Measurements from ENCODE around the gene TASP1.
"Not testable (repeated sequence)": the region's sequence is repeated elsewhere in the genome, so short reads cannot be mapped to it uniquely, and the experiment has no call there.

Gene TASP1

DNA sequence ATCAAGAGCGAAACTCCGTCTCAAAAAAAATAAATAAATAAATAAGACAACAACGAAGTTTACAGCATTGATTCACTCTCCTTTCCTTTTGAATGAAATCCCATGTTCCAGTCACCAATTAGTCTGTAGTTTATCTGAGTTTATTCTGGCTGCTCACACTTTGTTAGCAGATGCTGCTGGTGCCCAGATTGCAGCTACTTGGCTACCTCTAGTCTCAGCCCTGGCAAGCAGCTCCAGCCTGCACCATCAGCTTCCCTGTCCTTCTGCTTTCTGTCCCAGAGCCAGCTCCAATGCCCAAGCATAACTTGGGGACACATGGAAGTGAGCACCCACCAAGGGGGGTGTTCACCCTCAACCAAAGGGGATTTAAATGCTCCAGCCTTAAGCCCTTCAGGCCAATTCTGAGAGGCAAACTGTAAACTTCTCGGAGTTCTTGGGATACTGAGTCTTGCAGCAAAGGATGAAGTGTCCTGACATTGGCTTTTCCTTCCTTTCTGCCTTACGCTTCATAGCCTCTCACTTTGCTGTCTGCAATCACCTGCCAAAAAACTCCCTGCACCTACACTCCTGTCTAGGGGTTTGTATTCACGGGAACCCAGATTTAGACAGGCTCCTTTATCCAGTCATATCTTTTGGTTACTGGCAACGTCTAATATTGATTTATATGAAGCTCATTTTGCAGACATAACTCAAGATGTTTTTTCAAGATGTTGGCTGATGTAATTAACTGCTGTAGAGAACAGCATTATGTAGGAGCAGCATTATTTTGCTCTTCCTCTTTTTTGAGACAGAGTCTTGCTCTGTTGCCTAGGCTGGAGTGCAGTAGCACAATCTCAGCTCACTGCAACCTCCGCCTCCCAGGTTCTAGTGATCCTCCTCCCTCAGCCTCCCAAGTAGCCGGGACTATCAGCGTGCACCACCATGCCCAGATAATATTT, 9.8 kb upstream of the TASP1 start:
- no peak for DNase-seq

DNA sequence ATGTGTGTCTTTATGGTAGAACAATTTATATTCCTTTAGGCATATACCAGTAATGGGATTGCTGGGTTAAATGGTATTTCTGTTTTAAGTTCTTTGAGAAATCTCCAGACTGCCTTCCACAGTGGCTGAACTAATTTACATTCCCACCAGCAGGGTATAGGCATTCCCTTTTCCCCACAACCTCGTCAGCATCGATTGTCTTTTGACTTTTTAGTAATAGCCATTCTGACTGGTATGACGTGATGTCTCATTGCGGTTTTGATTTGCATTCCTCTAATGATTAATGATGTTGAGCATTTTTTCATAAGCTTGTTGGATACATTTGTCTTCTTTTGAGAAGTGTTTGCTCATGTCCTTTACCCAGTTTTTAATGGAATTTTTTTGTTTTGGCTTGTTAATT, 5.3 kb upstream of the TASP1 start:
- peak; percentile 51 for DNase-seq

DNA sequence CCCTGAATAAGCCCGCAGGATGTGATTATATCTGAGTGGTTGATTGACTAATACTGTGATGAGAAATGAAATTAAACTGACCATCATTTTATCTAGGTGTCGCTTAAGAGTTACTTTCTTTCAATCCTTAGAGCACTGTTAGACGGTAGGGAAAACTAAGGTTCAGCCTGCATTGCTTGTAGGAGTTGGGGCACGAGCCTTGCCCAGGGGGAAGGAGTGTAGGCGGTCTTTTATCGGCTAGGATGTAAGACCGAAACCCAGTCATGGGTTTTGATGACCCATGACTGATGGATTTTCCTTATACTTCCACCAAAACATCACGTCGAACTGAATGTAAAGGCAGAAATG, 392 bp upstream of the TASP1 start:
- DNase-seq = no peak

DNA sequence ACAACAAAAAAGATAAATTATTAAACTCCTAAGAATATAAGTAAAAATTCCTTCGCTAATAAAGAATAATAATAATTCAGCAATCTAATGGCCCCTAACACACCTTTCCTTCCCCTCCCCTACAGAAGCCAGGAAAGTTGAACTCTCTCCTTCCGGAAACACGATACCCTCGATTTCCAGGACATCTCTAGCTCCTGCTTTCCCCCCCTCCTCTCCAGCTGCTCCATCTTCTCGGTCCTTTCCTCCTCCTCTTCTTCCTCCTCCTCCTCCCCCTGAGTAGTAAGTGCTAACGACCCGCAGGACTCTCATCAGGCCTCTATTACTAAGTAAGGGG, 603 bp downstream of the TASP1 start:
- DNase-seq = peak; percentile 65

DNA sequence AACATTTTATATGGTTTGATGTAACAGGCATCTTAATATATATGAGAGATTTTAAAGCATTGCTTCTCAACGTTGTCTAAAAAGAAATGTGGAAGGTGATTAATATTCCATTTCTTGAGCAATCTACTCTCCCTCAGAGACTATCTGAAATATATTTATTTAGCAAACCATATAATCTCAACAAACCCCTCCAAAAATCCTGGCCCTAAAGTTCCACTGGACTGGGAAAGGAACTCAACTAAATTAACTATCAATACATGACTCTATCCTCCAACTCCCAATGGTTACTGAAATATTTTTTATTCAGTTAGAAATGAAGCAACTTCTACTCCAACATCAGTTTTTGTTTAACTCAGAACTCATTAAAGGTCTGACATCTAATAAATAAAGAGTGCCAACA, 6.3 kb downstream of the TASP1 start:
- DNase-seq = no peak

DNA sequence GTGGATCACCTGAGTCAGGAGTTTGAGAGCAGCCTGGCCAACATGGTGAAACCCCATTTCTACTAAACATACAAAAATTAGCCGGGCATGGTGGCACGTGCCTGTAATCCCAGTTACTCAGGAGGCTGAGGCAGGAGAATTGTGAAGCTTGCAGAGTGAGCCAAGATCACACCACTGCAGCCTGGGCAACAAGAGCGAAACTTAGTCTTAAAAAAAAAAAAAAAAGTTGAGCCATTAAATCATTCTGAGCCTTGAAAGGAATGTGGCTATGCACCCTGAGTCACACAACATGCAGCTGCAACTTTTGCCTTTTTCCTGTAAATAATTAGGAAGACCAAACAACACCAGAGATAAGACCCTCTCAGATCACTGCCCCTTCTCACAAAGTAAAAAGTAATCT, 11.2 kb downstream of the TASP1 start:
- DNase-seq = not testable (repeated sequence)

DNA sequence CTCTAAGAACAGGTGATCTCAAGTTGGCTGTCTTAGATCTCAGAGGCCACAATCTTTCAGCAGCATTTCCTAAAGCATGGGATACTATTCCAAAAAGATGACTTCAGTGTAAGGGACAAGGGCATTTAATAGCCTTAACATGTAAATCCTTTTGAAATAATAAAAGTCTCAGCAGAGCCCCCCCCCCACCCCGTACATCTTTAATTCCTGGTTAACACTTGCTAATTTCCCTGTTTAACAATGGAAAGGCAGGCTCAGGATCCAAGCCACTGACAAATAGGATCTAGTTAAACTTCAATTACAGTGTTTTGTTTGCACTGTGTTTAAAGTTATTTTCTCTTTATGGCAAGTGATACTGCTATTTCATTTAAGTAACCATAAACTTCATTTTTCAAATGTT, 12.0 kb downstream of the TASP1 start:
- DNase-seq = no peak

DNA sequence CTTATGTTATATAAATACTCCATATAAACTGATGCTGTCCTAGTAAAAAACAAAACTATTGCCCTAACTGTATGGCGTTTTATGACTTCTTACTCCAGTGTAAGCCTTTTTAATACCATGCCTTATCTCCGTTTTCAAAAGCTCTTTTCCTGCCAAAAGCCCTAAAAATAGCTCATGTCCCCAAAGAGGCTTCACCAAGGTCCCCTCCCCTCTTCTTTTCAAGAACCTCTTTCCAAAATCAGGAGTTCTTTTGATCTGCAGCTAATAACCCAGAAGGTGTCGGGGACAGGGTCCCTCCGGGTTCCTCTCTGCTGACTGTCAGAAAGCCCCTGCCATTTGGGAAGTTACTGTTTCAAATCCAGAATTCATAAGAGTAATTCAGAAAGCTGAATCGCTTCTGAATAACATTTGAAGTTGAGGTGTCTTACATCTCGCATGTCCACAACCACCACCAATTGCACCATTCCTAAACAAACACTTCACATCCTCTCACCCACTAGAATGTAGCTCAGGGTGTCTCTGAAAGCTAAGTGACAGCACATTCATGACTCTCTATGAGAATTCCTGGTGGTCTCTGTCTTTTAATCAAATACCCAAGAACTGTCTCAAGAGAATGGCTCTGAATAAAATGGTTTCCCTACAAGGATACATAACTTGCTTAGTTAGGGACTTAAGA, 13.3 kb downstream of the TASP1 start:
- DNase-seq = no peak

DNA sequence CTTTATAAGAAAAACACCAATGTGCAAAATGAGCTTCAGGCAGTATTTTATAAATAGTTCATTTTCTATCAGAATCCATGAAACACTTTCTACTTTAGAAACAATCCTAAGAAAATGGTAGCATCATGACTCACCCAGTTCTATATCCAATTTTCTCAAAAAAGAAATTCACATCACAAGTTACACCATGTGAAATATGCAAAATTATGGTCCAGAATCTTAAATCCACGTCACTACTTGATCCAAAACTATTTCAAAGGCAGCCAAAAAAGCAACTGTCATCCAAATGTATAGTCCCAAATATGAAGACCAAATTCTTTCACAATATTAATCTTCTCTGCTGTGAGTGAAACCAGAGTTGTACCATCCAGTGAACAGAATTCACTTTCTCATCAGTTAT, 19.3 kb downstream of the TASP1 start:
- not testable (repeated sequence) for DNase-seq

DNA sequence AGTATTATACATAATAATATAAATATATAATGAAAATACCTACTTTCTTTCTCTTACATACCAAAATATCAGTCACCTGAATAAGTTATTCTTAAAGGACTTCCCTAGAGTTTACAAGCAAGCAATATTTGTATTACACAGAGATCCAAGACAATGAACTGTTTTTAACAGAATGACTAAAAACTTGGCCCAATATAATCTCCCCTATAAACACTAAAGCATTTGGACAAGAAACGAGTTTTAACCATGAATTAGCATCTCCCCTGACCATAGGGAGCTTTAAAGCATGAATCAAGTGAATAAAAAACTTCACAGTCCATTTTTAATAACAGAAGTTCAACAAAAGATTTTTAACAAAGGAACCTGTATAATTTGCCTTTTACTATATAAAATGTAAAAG, 20.3 kb downstream of the TASP1 start:
- not testable (repeated sequence) for DNase-seq

DNA sequence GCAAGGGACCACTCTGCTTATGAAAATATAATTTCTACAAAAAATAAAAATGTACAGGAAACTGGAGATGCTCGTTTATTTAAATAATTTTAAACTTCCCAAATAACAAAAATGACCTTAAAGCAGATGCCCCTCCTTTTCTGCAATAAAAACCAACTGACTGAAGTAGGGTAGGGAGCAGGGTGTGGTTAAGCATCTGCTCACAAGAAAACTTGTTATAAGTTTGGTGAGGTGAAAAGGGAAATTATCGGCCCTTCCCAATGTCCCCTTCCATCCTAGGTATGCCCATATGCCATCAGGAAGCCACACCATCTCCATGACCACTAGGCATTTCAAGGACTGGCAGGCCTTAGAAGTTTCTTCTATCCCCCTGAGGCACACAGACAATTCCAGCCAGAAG, 21.1 kb downstream of the TASP1 start:
- not testable (repeated sequence) for DNase-seq

DNA sequence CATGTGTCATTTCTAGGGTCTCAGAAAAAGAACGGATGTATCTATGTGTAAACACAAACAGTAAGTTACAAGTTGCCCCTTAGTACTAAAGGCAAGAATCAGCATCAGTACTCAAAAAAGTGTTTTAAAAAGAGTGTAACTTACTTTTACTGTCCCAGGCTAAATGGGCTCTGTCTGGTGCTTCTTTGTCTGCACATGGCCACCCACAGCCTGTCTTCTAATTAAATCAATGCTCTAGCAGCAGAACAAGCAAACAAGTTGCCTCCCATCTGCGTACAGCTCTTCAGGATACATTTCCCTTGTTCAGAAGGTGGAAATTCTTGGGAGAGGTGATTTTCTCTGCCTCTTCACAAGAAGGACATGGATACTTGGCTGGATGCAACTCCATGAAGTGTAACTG, 22.0 kb downstream of the TASP1 start:
- DNase-seq = not testable (repeated sequence)

DNA sequence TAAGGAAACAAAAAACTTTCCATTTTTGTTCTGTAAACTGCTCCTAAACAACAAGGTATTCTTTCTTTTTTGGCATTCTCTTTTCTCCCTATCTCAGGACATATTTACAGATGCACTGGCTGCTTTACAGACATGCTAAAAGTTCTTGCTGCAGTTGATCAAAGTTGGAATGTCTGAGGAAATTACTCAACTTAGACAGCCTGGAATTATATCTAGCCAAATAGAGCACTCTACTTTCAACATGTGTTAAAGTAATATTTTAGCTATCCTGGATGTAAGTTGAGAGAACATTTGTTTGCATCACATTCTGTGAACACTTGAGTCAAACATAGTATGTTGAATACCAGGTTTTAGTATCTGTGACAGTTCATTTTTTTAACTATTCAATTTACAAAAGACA, 24.8 kb downstream of the TASP1 start:
- no peak for DNase-seq

DNA sequence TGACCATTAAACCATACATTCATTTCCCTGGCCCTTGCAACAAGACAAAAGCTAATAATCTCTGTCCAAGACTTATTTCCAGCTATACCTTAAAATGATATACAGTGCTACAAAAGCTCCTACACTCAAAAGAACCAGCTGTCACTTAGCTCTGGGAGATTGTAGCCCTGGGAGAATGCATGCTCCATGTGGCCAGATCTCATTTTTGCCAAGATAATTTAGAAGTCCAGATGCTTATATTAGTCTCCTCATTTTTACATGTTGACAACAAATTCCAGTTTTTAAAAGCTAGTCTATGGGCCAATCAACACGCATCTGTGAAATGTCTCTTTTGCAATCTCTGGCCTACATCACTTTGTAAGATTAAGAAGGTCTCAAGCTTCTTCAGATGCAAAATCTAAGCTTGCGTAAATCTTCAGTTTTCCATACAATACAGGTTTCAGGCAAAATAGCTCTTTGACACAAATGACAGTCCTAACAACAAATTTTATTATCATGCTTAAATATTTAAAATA, 27.1 kb downstream of the TASP1 start:
- no peak for DNase-seq

DNA sequence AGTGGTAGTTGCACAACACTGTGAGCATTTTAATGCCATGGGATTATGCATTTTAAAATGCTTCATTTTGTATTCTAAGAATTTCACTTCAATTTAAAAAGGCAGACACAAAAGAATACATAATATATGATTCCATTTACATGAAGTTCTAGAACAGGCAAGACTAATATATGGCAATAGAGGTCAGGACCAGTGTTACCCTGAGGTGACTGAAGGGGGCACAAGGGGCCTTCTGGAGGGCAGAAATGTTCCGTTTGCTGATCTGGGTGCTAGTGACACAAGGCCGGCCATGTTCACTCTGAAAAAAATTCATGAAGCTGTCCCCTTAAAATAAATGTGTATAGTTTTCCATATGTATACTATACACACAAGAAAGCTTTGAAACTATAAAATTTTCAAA, 28.5 kb downstream of the TASP1 start:
- peak; percentile 13 for DNase-seq

DNA sequence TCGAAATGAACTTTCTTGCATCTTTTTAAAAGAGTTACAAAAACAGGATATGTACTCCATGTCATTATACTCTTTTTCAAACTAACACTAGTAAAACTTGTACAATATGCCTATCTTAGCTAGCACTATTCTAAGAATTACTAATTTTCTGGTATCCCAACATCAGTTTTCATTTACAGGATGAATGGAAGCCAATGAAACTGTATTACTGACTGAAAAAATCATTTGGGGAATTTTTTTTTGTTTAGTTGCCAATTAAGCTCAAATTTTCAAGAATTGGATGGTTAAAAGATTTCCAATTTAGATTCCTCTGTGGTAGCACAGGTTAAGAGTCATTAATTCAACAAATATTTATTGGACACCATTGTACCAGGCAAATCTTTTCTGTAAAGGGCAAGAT, 30.7 kb downstream of the TASP1 start:
- no peak for DNase-seq

DNA sequence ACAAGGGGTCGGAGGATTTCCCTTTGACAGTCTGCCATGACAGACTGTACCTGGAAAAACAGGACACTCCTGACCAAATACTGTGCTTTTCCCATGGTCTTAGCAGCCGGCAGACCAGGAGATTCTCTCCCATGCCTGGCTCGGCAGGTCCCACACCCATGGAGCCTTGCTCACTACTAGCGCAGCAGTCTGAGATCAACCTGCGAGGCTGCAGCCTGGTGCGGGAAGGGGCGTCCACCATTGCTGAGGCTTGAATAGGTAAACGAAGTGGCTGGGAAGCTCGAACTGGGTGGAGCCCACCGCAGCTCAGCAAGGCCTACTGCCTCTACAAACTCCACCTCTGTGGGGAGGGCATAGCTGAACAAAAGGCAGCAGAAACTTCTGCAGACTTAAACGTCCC, 45.3 kb downstream of the TASP1 start:
- not testable (repeated sequence) for DNase-seq

DNA sequence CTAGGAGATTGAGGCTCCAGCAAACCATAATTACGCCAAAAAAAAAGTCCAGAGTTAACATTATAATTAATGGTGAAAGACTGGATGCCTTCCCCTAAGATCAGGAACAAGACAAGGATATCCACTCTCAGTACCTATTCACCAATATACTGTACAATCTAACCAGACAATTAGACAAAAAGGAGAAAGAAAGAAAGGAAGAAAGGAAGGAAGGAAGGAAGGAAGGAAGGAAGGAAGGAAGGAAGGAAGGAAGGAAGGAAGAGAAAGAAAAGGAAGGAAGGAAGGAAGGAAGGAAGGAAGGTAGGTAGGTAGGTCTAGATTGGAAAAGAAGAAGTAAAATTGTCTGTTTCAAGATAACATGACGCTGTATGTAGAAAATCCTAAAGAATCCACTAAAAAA, 50.7 kb downstream of the TASP1 start:
- DNase-seq = no peak

DNA sequence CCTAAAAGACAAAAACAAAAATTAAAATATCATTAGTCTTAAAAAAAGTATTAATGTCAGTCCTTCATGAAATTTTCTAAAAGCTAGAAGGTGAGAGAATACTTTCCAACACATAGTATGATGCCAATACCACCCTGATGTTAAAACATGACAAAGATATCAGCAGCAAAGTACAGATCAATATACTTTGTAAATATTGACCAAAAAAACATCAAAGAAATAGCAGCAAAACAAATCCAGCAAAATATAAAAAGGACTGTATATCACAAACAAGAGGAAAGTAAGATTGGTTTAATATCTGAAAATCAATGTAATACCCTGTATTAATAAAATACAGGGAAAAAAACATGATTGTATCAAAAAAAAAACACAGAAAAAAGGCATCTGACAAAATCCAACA, 51.4 kb downstream of the TASP1 start:
- no peak for DNase-seq

DNA sequence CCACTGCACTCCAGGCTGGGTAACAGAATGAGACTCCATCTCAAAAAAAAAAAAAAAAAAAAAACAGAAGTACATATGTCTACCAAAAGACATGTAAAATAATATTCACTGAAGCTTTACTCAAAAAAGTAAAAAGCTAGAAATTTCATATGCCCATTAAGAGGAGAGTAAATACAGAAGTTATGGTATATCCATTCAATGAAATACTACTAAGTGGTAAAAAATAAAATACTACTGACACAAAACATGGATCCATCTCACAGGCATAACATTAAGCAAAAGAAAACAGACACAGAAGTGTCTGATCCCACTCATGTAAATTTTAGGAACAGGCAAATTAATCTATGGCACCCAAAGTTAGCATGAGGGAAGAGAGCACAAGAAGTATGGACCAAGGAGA, 52.6 kb downstream of the TASP1 start:
- DNase-seq = no peak

DNA sequence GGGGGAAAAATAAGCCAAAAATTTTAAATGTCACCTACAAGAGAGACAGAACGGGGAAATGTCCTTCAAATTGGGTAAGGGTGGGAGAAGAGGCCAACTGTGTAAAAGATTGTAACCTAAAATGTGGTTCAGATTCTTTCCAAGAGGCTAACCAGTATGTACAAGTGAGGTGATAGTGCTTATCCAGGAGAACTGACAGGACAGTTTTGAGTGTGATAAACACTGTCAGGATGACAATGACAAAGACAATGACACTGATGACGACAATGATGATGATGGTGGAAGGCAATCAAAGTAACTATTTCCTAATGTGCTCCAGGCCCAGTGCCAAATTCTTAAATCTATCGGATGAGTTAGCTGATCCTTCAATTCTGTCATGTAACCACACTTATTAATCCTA, 57.3 kb downstream of the TASP1 start:
- no peak for DNase-seq

DNA sequence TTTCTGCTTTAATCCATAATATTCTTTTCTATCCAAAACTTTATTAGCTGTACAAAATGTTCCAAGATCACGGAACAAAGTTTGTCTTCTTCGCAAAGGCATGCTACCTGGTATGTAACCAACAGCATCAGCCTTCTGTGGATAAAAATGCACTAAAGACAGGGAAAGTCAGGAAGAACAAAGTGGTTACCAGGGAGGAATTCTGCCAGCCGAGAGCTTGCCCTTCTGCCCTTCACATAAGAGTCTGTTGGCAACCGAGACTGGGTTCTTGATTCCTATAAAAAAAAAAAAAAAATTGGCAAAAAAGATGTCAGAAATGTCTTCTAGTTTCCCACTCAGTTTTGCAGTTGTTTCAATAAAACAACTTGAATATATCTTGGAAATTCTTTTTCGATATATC, 58.0 kb downstream of the TASP1 start:
- no peak for DNase-seq

DNA sequence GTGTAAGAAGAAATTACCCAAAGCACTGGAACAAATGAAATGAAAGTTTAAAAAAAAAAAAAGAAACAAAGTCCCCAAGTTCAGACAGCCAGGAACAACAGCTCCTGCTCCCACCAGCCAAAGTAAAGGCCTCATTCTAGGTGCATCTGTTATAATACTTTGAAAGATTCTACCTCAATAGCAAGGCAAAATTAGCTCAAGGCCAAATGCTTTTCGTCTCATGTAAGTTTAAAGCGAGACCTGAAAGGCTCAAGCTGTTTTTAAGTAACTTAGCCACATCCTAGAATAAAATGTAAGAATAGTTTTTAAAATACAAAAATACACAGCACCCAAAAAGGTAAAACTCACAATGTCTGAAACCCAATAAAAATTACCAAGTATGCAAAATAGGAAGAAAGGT, 64.7 kb downstream of the TASP1 start:
- DNase-seq = no peak

DNA sequence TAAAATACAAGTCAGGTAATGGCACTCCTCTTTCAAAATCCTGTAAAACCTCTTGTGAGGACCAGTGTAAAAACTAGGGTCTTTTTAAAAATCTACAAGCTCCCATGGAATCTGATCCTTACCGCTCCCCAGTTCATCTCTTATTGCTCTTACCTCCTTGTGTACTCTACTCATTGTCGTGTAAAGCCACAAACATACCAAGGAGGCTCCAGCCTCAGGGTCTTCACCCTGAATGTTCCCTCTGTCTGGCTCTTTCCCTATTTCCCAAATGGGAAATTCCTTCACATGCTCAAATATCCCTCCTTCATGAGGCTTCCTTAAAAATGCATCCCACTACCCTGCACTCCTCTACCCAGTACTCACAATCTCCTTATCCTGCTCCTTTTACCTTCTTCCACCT, 67.1 kb downstream of the TASP1 start:
- no peak for DNase-seq

DNA sequence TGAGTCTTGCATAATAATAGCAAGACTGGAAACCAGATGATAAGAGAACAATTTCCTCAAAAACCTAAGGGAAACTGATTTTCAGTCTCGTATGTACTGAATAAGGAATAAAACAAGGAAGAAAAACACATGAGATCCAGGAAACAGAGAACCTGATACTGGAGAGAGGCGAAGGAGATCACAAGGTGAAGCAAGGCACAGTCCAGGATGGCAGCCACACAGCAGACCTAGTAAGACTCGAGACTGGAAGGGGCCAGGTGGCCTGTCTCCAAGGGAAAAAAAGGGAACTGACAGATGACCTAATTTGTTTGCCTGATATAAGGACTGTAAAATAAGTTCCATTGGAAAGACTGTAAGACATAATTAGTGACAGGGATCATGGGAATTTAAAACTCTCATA, 71.1 kb downstream of the TASP1 start:
- DNase-seq = no peak
